ENCODE data around the gene HEXIM2.
A peak's percentile ranks its signal among the peaks of the same experiment; 100 is the strongest.

HEXIM2 gene

DNA sequence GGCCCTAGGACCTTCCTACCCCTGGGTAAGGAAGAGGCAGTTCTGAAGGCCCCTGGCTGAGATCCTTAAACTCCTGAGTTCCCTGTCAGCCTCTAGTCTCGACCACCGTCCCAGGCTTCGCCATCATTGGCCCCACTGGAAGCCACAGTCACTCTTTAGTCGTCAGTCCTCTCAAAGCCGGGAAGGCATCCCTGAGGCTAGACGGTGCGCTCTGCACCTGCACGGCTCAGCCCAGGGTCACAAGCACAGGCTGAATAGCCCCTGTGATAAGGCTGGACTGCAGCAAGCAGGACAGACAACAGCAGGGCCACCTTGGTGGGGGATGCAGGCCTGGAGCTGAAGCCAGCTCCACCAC, 16.7 kb upstream of the HEXIM2 start:
- DNase-seq, result no peak

DNA sequence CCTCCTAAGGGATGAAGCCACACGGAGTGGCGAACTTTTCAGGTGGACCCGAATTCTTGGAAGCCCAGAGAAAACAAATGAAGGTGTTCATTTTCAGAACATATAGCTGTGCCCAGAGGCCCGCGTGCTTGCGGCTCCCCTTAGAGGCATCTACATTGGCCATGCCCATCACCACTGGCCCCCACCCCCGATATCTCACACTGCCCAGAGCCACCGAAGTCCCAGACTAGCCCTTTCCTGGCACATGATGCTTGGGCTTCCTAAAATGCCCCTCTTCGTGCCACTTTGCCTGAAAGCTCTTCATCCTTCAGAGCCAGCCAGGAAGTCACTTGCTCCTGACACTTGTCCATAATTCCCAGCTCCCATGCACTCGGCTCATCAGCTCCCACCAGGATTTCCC, 15.5 kb upstream of the HEXIM2 start:
- DNase-seq, result no peak

DNA sequence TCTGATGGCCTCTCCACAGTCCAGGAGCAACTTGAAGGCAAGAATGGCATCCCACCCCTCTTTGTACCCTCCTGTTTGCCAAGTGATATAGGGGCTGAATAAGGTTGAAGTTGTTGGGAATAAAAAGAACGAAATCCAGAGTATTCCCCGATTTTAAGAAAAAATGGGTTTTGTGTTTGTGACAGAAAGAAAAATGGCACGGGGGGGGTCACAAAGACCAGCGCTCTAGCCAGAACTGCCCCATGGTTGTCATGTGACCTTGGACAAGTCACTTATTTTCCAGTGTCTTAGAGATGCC, 15.1 kb upstream of the HEXIM2 start:
- DNase-seq, result no peak

DNA sequence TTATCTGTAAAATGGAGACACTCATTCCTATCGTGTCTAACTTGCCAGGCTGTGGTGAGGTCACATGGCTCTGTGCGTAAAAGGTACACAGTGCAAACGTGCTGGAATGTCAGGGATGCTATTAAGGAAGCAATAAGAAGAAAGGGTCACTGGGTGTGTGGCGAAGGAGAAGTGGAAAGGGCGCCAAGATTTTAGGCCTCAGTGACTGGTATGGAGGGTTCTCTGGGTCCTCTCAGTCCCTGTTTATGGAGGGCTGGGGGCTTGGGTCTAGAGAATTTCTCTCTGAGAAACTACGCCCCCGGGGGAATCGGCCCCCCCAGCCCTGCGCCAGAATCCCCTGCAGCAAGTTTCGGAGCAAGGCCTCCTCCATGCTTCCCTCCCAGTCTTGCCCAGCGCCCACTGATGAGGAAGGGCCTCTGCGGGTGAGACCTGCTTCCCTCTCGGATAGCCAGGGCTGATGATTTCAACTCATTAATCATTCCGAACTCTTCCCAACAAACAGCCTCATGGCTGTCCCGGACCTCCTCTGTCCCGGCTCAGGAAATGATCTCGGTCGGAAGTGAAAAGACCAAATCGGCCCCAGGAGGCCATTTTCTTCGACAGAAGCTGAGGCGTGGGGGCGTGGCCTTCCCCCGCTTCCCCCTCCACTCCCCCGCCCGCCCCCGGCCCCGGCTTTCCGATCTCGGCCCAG, 14.6 kb upstream of the HEXIM2 start:
- peak; percentile 85 for DNase-seq

DNA sequence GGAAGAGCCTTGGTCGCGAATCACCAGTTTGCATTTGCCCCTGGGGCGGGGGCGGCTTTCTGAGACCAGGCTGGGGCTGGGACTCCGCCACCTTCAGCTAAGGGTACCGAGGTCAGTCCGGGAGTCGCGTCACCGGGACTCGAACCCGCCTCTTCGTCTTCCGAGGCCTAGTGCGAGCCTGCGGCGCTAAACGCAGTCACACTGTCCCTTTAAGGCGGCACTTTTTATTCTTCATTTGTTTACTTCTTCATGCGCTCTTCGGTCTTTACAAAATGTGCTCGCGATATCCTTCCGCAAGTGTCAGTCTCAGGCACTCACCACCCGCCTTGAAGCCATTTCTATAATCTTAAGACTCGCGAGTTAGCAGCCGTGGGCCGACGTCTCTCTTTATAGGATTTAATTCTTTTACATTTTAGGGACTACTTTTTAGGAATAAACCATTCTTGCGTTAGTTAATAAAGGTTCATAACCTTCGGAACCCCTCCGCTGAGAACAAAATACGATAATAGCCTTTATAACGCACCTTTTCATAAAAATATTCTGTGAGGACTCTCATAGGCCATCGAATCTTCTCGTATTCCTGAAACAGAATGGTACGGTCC, 14.0 kb upstream of the HEXIM2 start:
- peak; percentile 91 for DNase-seq

DNA sequence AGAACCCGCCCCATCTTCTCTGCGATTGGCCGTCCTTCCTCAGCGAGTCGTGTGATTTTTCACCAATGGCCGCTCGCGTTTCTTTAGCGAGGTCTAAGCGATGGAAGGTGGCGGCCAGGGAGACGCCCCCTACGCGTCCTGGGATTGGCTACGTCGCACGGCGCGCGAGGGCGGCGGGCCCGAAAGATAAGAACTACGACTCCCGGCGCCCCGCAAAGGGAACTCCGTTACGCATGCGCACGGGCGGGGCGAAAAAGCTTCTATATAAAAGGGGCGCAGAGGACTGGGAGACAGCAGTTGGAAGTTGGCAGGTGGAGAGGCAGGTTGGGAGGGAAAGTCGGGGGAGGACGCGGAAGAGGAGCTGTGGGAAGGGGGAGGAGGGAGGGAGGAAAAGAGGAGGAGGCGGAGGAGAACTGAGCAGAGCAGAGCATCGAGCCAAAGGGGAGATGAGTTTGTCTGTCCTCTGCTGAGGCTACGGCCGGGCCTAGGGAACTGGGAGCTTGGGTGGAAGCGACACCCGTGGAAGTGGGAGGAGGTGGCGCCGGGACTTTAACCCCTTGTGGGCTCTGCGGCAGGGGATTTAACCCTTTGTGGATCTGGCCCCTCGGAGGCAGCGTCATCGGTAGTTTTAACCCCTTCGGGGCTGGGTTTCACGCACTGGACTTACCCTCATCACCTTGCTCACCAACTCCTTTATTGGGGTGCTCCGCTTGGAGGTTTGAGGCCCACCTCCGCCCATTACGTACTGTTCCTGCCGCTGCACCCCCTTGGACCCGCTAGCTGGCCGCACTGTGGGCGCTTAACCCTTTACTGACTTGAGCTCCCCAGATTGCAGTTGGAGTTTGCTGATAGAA, 13.3 kb upstream of the HEXIM2 start, which contains the start of gene HEXIM1:
Gene HEXIM1, plus strand, starts transcription at position 293 of the 854 bp plus-strand sequence. CDS start 716 bp downstream, outside the sequence.
- peak; percentile 100 for DNase-seq

DNA sequence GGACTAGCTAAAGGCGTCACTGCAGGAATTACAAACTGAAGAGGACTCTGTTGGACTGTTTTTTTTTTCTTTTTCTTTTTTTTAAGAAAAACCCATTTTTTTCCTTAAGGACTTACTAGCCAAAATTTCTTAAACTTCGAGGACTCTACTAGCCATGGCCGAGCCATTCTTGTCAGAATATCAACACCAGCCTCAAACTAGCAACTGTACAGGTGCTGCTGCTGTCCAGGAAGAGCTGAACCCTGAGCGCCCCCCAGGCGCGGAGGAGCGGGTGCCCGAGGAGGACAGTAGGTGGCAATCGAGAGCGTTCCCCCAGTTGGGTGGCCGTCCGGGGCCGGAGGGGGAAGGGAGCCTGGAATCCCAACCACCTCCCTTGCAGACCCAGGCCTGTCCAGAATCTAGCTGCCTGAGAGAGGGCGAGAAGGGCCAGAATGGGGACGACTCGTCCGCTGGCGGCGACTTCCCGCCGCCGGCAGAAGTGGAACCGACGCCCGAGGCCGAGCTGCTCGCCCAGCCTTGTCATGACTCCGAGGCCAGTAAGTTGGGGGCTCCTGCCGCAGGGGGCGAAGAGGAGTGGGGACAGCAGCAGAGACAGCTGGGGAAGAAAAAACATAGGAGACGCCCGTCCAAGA, 12.5 kb upstream of the HEXIM2 start:
- DNase-seq, result peak; percentile 78

DNA sequence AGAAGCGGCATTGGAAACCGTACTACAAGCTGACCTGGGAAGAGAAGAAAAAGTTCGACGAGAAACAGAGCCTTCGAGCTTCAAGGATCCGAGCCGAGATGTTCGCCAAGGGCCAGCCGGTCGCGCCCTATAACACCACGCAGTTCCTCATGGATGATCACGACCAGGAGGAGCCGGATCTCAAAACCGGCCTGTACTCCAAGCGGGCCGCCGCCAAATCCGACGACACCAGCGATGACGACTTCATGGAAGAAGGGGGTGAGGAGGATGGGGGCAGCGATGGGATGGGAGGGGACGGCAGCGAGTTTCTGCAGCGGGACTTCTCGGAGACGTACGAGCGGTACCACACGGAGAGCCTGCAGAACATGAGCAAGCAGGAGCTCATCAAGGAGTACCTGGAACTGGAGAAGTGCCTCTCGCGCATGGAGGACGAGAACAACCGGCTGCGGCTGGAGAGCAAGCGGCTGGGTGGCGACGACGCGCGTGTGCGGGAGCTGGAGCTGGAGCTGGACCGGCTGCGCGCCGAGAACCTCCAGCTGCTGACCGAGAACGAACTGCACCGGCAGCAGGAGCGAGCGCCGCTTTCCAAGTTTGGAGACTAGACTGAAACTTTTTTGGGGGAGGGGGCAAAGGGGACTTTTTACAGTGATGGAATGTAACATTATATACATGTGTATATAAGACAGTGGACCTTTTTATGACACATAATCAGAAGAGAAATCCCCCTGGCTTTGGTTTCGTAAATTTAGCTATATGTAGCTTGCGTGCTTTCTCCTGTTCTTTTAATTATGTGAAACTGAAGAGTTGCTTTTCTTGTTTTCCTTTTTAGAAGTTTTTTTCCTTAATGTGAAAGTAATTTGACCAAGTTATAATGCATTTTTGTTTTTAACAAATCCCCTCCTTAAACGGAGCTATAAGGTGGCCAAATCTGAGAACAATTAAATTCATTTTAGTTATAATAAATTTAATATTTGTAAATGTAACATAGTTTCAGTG, 11.7 kb upstream of the HEXIM2 start:
- DNase-seq, result peak; percentile 56

DNA sequence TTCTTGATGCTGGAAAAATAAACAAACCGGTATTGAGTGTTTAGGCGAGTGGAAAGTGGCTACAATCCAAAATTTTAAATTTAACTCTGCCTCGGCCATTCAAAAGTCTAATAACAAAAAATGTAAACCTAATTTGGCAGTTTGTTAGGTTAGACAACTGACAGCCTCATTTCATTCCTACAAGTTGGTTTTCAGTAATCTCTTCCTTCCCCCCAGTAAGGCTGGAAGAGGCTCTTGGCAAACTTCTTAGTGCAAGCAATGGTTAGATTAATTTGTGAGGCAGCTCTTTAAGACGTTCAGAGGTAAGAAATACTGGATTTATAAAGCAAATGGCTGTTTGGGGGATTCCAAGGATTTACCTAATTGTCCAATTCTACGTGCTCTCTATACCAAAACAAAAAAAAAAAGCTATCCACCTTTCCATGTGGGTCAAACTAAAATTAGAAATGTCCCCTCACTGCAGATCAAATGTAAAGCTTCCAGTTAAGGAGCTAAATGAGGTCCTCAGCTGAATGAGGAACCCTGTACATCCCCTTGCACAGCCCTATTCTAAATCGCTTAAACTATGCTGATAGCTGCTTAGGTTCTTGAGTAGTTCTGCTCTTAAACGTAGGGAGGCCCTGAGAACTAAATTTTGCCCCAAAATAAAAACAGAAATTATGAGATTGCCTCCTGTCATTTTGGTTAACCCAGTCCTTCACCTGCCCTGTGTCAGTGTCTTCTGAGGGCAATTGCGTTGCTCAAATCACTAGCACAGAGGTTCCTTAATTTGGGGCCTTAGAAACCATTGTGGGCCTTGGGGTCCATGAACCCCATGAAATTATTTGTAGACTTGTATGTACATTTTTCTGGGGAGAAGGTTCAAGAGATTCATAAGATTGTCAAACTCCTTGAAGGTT, 10.5 kb upstream of the HEXIM2 start:
- DNase-seq, result no peak

DNA sequence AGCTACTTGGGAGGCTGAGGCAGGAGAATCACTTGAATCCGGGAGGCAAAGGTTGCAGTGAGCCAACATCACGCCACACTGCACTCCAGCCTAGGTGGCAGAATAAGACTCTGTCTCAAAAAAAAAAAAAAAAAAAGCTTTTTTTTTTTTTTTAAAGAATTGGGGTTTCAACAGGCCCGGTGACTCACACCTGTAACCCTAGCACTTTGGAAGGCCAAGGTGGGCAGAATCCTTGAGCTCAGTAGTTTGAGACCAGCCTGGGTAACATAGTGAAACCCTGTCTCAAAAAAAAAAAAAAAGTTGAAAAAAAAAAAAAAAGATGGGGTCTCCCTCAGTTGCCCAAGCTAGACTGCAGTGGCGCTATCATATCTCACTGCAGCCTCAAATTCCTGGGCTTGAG, 6.6 kb upstream of the HEXIM2 start:
- no peak for DNase-seq

DNA sequence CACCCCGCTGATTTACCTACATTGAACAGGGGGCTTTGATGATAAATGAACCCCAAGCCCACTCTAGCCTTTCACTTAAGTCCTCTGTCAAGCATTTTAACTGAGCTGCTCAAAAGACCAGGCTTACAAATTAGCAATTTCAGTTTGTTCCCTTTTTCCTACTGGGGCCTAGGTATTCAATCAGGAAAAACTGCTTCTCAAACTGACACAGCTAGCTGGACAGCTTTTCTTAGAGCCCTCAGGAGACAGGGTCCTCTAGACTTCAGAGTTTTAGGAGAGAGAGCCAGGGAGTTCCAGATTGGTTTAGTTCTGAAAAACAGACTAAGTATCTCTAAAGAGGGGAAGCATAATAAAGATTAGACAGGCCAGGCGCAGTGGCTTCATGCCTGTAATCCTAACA, 6.2 kb upstream of the HEXIM2 start:
- DNase-seq, result no peak

DNA sequence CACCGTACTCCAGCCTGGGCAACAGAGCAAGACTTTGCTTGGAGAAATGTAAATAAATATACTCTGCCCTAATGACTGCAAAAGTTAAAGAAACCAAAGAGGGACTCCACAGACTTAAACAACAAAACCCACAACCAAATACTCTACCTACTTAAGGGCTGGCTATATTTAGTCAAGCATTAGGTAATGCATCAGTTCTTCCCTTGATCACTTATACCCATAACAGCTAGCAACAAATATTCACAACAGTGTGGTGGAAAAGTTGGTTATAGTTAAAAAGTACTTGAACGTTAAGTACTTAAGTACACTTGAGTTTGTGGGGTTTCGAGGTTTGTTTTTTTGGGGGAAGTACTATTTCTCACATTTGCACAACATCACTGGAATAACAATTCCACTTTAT, 5.4 kb upstream of the HEXIM2 start:
- no peak for DNase-seq

DNA sequence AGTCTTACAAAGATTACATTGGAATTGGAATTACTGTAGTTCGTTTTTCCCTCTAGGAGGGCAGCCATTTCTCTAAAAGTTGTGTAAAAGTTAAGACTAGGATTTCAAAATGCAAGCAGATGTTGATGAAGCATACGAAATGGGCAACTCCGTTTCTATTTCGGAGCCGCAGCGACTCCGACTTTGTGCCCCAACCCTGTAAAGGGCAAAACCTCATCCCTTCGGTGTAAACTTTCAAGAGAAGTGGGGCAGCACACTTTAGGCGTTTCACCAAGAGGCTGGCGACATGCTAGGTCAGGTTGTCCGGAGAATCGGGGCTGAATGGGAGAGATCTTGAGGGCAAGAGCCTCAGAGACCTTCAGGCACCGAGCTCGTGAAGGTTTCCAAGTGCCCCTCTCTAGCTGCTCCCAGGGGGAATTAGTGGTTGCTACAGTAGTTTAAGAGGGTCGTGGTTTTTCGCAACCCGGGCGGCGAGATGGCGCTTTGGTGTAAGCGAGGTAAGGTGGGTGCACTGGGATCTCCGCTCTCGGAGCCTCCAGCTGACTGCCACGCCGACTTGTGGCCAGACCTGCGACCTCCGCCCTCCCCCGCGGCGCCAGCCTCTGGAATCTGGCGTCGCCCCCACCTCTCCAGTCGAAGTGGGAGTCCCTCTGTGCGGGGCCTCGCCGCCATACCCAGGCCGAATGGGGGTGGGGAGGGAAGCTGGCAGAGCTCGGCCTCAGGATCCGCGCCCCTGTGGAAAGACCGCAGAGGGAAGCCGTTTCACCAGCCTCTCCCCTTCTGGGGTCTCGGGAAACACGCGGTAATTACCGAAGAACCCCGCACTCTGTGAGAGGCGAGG, 1.0 kb upstream of the HEXIM2 start:
- peak; percentile 53 for DNase-seq

DNA sequence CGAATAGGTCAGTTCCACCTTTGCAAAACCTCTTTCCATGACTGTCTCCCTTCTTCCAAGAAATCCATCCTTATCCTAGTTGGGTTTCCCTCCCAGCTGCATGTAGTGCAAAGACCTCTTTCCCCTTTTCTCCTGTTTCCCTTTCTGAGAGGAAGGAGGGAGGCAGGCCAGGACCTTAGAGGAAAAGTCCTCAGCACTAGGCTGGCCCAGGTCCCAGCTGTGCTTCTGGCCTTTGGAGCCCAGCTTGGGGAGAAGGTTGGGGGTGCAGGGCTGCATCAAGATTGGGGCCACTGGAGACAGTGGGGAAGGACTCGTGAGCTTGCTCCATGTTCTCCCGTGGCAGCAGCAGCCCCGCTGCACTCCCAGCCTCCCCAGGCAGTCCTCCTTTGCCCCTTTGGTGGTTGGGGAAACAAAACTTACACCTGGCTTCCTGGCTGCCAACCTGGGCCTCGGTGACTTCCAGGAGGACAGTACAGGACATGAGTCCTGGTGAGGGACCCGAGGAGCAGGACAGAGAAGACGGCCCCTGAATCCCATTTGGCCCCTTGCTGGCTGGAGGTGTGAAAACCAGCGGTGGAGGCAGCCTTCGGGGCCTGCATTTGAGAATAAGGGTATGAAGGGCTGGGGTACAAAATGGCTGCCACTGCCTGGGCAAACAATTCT, 481 bp downstream of the HEXIM2 start:
- no peak for DNase-seq

DNA sequence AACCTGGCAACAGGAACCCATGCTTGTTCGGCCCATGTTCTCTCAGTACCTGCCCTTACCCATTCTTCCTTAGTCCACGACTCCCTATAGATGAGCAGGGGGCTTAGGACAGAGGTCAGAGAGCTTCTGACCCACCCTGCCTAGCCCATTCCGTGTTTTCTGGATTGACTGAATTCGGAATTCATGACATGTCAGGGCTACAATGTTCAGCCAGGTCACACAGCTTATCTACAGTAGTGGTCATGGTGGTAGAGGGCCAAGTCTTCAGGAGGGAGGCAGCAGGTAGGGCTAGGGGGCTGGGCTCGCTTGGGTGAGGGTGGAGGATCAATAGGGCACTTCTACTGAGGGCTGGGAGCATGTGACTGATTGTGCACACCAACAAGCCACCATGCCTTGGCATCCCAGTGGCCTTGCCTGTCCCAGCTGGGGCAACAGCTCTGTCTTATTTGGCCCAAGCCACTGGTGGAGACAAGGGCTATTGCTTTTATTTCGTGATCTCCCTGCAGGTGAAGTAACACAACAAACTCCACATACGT, 3.1 kb downstream of the HEXIM2 start:
- no peak for DNase-seq

DNA sequence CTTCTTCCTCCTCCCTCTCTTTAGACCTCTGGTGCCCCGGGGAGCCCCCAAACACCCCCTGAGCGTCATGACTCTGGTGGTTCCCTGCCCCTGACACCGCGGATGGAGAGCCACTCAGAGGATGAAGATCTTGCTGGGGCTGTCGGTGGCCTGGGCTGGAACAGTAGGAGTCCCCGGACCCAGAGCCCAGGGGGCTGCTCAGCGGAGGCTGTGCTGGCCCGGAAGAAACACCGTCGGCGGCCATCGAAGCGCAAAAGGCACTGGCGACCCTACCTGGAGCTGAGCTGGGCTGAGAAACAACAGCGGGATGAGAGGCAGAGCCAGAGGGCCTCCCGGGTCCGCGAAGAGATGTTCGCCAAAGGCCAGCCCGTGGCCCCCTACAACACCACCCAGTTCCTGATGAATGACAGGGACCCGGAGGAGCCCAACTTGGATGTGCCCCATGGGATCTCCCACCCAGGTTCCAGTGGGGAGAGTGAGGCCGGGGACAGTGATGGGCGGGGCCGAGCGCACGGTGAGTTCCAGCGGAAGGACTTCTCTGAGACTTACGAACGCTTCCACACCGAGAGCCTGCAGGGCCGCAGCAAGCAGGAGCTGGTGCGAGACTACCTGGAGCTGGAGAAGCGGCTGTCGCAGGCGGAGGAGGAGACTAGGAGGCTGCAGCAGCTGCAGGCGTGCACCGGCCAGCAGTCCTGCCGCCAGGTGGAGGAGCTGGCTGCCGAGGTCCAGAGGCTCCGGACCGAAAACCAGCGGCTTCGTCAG, 7.5 kb downstream of the HEXIM2 start:
- DNase-seq, result no peak

DNA sequence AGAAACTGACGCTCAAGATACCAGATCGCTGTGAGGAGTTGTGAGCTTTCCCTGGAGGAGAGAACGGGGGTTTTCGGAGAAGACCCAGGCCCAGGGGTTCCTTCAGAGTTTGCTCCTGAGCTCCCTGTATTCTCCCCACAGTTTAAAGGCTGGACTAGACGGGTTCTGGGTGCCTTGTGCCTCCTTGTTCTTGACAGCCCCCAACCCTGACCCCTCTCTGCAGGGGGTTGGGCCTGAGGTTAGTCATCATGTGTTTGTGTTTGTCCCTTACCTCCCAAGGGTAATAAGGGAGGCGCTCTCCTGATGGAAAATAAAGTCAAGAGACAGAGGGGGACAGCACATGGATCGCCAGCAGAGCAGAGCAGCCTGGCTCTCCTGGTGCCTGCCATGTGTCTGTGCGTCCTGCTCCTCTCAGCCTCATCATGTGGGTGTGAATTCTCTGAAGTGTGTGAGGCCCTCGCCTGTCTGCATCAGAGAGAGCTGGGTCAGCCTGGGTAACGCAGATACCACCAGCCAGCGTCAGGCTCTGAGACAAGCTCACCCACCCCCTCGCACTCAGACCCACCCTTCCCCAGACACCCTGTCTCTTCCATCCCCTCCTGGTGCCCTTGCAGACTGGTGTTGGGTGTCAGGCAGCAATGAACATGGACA, 8.7 kb downstream of the HEXIM2 start:
- DNase-seq, result no peak

DNA sequence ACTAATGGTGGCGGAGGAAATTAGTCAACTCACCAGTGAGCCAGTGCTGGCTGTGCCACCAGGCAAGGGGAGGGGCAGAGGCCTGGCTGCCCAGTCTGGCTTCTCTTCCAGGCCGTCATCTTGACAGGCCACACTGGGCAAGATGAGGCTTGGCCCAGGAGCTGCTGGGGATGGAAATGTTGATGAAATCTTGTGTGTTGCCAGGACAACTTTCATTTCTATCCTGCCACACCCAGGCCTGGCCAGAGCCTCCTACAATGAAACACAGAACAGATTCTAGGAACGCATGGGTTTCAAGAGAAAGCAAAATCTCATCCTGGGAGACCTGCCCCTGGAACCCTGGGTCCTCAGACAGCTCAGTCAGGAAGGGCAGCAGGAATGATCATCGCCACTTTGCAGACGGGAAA, 9.3 kb downstream of the HEXIM2 start:
- DNase-seq, result no peak
